Kasumi-1 (cell line): ENCODE results near the gene CD79A.

Experiments used
- DNase-seq, 2 experiments: peaks; one replicate each; lab custom pipeline; 2025; lab: John Stamatoyannopoulos, UW

The CD79A gene

GRCh38 chr19:41918653-41919244 is 41.7 kb downstream of the CD79A start:
- DNase-seq: no peak

- DNase-seq: no peak
Observed at GRCh38 chr19:41919948-41920712, 43.1 kb downstream of the CD79A start.

DNA sequence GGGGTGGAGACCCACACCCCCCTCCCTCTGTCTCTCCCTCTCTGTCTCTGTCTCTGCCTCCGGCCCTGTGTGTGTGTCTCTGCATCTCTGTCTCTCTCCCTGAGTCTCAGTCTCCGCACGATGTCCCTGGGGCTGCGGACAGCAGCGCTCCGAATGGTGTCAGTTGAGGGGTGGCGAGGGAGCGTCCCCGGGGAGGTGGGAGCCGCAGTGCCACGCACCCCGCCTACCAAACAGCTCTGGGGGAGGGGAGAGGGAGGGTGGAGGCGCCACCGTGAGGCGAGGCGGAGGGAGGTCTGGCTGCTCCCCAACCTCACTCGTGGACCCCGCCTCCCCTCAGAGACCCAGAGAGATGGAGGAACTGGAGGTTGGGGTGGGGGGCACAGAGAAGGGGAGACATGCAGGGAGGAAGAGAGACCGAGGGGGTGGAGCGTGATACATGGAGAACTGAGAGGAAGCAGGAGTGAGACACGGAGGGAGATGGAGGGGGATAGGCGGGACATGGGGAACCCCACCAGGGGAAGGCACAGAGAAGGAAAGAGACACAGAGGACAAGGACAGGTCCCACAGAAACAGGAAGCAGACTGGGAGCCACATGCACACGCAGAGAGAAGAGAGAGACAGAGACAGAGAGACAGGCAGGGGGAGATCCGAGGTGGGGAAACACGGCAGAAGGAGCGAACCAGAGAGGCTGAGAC is 44.0 kb downstream of the CD79A start:
- peak; percentile 30 to 34 for DNase-seq

GRCh38 chr19:41921577-41922576 is 44.8 kb downstream of the CD79A start:
- DNase-seq: no peak

DNA sequence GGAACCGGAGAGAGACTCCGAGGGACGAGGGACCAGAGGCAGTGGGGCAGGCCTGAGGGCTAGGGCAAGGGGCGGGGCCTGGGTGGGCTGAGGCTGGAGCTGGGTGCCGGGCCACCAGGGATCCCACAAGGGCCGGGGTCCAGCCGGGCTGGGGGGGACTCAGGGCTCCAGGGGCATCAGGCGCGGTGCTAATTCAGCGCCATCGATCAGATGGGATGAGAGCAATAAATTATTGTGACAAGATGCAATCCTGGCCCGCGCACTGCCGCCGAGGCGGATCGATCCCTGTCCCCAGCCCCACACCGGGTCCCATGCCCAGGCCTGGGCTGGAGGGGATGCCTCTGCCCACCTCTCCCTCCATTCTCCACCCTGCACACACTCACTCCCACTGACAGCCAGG is 45.5 kb downstream of the CD79A start:
- no peak for DNase-seq

GRCh38 chr19:41923045-41923788 is 46.1 kb downstream of the CD79A start:
- no peak for DNase-seq

DNA sequence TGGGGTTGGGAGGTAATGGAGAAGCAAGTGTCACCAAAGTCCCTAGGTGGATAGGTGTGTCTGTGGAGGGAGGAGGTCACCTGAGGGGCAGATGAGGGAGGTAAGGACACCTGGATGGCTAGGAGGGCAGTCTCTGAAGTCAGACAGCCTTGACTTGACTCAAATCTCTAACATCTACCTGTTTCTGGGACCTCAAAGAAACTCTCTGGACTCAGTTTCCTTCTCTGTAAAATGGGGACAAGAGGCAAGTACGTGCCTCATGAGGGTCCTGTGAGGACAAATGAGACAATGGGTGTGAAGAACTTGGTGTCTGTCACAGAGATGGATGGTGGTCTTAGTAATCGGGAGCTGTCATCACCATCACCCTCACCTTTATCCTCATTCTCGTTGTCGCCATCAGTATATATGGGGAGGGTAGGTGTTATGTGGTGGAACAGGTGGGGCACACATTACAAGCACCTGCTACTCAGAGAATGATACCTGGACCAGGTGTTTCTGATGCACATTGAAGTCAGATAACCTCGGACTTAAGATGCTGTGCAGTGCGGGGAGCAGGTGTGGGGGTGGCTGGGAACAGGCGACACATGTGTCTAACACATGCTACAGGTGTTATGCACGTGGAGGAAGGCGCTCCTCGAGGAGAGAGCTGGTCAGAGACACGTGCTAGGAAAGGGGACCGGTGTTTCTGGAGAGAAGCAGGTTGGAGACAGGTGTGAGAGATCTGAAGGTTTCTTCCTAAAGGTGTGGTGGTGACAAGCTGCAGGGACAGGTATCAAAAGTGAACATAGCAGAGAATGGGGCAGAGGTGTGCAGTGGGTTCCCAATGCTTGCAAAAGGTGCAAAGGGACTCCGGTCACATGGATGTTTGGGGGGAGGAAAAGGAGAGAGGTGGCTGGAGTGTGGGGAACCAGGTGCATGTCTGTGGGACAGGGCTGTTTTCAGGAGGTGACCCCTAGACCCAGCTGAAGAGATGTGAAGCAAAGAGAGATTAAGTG is 47.4 kb downstream of the CD79A start:
- DNase-seq: no peak

- no peak for DNase-seq
Observed at GRCh38 chr19:41925208-41926003, 48.3 kb downstream of the CD79A start.

DNA sequence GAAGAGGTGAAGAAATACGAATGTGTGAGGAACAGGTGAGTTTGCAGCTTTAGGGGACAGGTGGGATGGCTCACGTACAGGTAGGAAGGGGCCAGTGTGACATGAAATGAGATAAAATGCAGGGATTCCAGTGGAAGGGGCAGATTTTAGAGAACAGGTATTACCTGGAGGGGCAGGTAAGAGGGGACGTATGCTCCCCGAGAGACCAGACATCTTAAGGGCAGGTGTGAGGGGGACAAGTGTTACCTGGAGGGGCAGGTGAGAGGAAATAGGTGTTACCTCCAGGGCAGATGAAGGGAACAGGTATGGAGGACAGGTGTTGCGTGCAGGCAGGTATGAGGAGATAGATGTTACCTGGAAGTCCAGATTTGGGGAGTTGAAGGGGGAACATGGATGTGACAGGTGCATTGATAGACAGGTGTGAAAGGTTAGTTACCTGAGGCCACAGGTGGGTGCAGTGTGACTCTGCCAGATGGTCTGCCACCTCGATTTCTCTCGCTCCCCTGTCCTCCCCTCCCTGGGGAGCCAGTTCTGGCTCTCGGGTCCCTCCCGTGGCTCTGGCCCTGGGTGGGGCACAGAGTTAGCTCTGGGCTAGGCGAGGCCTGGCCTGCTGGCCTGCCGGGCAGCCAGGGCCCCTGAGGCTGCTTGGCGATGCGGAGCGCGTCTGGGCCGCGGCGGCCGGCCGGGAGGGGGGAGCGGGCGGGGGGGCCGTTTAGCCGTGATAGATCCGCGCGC is 49.1 kb downstream of the CD79A start:
- no peak for DNase-seq

GRCh38 chr19:41926763-41927496 is 49.9 kb downstream of the CD79A start:
- no peak for DNase-seq

GRCh38 chr19:41927497-41928192 is 50.6 kb downstream of the CD79A start:
- DNase-seq: no peak

DNA sequence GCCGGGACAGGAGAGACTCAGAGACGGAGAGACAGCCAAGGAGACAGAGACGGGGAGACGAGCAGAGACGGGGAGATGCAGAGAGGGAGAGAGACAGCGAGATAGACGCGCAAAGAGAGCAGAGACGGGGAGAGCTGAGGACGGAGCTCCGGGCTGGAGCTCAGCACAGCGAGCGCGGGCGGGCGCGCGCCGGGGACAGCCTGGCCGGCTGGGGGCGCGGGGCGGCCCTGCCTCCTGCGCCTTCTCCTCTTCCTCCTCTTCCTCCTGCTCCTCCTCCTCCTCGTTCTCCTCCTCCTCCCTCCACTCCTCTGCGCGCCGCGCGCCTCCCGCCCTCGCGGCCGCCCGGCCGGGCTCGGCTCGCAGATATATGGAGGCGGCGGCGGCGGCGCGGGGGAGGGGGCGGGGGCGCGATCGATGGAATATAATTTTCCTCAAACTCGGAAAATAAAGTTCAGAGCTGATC is 51.2 kb downstream of the CD79A start, which contains the start of gene ERFL:
Gene ERFL (minus strand): TSS at position 229 of the 463 bp plus-strand sequence. CDS start 15,530 bp downstream, outside the sequence.
- peak; percentile 42 to 53 for DNase-seq

DNA sequence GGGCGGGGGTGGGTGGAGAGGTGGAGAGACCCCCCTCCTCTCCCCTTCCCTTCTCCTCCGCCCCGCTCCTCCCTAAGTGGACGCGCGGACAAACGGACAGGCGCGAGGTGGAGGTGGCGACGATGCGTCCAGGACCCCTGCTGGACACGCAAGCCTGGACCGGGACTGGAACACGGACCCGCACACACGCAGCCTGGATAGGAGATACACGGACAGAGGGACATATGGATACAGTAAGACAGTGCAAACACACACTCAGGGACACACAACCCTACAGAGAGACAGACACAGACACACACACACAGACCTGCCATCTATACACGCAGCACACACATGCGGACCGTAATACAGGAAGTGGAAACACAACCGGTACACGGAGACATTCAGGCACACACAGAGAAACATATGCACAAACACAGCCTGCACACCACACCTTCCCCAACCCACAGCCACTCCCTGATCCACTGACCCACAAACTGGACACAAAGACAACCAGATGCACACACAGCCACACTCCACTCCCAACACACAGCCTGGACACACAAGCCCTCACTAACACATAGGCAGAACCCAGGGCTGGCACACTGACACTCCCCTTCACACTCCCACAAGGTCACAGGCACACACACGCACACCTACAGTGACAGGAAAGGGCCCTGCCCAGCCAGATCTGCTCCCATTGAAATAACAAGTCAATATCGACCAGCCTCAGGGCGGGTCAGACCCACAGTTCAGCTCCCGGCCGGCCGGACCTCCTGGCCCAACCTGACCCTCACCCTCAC is 51.9 kb downstream of the CD79A start:
- peak; percentile 55 to 62 for DNase-seq

GRCh38 chr19:41929536-41930071 is 52.5 kb downstream of the CD79A start:
- DNase-seq: no peak

DNA sequence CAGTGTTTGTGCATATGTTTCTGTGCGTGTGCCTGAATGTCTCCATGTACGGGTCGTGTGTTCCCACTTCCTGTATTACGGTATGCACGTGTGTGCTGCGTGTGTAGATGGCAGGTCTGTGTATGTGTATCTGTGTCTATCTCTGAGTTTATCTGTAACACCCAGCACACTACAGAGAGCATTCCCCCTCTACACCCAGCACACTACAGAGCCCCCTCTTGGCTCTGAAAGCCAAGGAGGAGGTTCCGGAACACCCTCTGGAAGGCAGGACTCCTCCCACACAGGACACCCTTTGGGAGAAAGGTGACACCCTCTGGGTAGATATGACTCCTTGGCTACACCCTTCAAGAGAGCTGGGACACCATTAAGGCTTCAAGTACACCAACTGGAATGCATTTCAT is 53.2 kb downstream of the CD79A start:
- no peak for DNase-seq
